Measurements from ENCODE around the gene GPN3. TPM values are rescaled to one million over a fixed set of nuclear protein-coding genes. Genes with fewer than 3 reads are reported as not detected.

GPN3 gene
- total and polyA plus RNA-seq, 2 of the 4 experiments (the other 2 are of a cell fraction): 7.7 to 14.9 TPM

- no peak overlapping the region for H2BK5ac ChIP-seq (ENCODE audit: low read depth, low read length, poor library complexity, severe bottlenecking)
- H3K9ac ChIP-seq (ENCODE audit: low read depth, low read length): no peak overlapping the region
- POLR2A ChIA-PET (ENCODE audit: unreplicated experiment): no interaction called here
- no peaks in the 10 kb centered on the region for H3K27me3 ChIP-seq (ENCODE audit: control insufficient read depth, insufficient read depth, low read length)
- dilution Hi-C loops (cut with HindIII; ENCODE audit: low sequenced_read_pairs, unreplicated experiment): no loop called here
- no peak overlapping the region for H3K27ac ChIP-seq (ENCODE audit: insufficient read depth, low read length)
- H2BK15ac ChIP-seq (ENCODE audit: low read depth, low read length): no peak overlapping the region
- no peaks in the 10 kb centered on the region for H4K20me1 ChIP-seq (ENCODE audit: insufficient read depth, low read length)
- TF ChIP-seq MAFK (IDR thresholded peaks at IDR 0.05; ENCODE audit: low read depth, low read length): no peak
- TF ChIP-seq RAD21 (IDR thresholded peaks at IDR 0.05; ENCODE audit: low read length): no peak
- no peak for TF ChIP-seq USF2 (IDR thresholded peaks at IDR 0.05; ENCODE audit: low read depth, low read length)
- TF ChIP-seq FOS (IDR thresholded peaks at IDR 0.05; ENCODE audit: low read depth, low read length): no peak
- no peak for TF ChIP-seq ELK1 (IDR thresholded peaks at IDR 0.05; ENCODE audit: borderline replicate concordance, low read depth, low read length)
- TF ChIP-seq CTCF (conservative IDR thresholded peaks at IDR 0.05; ENCODE audit: low read depth, low read length): no peak
- TF ChIP-seq CHD1 (IDR thresholded peaks at IDR 0.05; ENCODE audit: low read depth, low read length): no peak
- TF ChIP-seq MXI1 (IDR thresholded peaks at IDR 0.05; ENCODE audit: borderline replicate concordance, low read depth, low read length): no peak
- TF ChIP-seq MAZ (IDR thresholded peaks at IDR 0.05; ENCODE audit: borderline replicate concordance, low read depth, low read length): no peak
- TF ChIP-seq CEBPB (IDR thresholded peaks at IDR 0.05; ENCODE audit: low read depth, low read length): no peak
- TF ChIP-seq RCOR1 (IDR thresholded peaks at IDR 0.05; ENCODE audit: insufficient replicate concordance, low read length): no peak
- no peak for TF ChIP-seq BHLHE40 (IDR thresholded peaks at IDR 0.05; ENCODE audit: low read depth, low read length)
- no peak overlapping the region for H3K4me2 ChIP-seq (ENCODE audit: low read depth, low read length)
- H3K18ac ChIP-seq (ENCODE audit: low read depth, low read length): no peak overlapping the region
- ATAC-seq (ENCODE audit: low read depth) (no peak), DNase-seq (no peak)
- no peak overlapping the region for H2AK9ac ChIP-seq (replicated peaks; ENCODE audit: low read depth, low read length, poor library complexity)
- no peaks in the 10 kb centered on the region for H3K9me3 ChIP-seq (ENCODE audit: control insufficient read depth, insufficient read depth, low read length)
- H3K4me3 ChIP-seq (ENCODE audit: insufficient read depth, low read depth, low read length): no peak overlapping the region
- H2BK20ac ChIP-seq (ENCODE audit: low read depth, low read length): no peak overlapping the region
- H4K5ac ChIP-seq (ENCODE audit: low read depth, low read length): no peak overlapping the region
- intact Hi-C loops (cut with micrococcal nuclease): no loop called here
- no peak overlapping the region for H3K4ac ChIP-seq (ENCODE audit: low read depth, low read length)
- no CpG with 5 or more reads among the region's 4 CpGs for WGBS, 2 experiments (ENCODE audit: extremely low coverage in 2 of 2, insufficient read length in 1 of 2)
- in situ Hi-C loops (cut with MboI; ENCODE audit: low sequenced_read_pairs): no loop called here
- CTCF ChIA-PET: interaction anchor here (0.6 to 2.6 kb wide), 5 partner anchors 44 to 333 kb away, joined by 3 to 9 read pairs (median 3); partner anchors contain the start of gene ARPC3
- H3K23ac ChIP-seq (ENCODE audit: low read depth, low read length): no peak overlapping the region
- H3K14ac ChIP-seq (replicated peaks; ENCODE audit: low read depth, low read length): no peak overlapping the region
- no TSS peak for BruUV-seq (replicated peaks)
- no peak overlapping the region for H2AK5ac ChIP-seq (ENCODE audit: low read depth, low read length)
- no peaks in the 10 kb centered on the region for H3K4me1 ChIP-seq (ENCODE audit: control insufficient read depth, insufficient read depth, low read length)
- no peak overlapping the region for H2BK120ac ChIP-seq (ENCODE audit: low read depth, low read length)
- H3K9me1 ChIP-seq (ENCODE audit: insufficient read depth, low read length): no peaks in the 10 kb centered on the region
- no peak overlapping the region for H2AFZ ChIP-seq (replicated peaks; ENCODE audit: low read length, poor library complexity)
- no peak overlapping the region for H3K56ac ChIP-seq (ENCODE audit: extremely low read depth, insufficient read depth, low read length)
- H3K36me3 ChIP-seq (ENCODE audit: control insufficient read depth, insufficient read depth, low read length): no peaks in the 10 kb centered on the region
- H4K8ac ChIP-seq (ENCODE audit: low read depth in 2 of 2, low read length in 2 of 2): no peak overlapping the region
- no peaks in the 10 kb centered on the region for H3K79me1 ChIP-seq (ENCODE audit: low read depth in 1 of 2, low read length in 2 of 2)
- no peak overlapping the region for H4K91ac ChIP-seq (ENCODE audit: insufficient read depth, low read depth, low read length)
Measured at GRCh38 chr12:110508071-110508586, 40.1 kb upstream of the GPN3 start.

Data from IMR-90 (cell line).